B cell (primary cell): ENCODE results near the gene MTSS2.

ENCODE experiments used
- CTCF ChIP-seq: fragments of 200-600 bp; IDR thresholded peaks from one replicate; pipeline ENCODE4 v1.8.0; 2022; ENCODE audit warnings: antibody characterized with exemption, mild to moderate bottlenecking
- EZH2 ChIP-seq: IDR thresholded peaks from 2 replicates; pipeline ENCODE4 v1.6.1; 2012; ENCODE audit warnings: borderline replicate concordance, low read depth, mild to moderate bottlenecking, moderate library complexity, low read length; ENCODE audit not compliant: insufficient read depth, poor library complexity, severe bottlenecking

- TF ChIP-seq CTCF, result no peak
- no peak for TF ChIP-seq EZH2
These were observed 41.1 kb upstream of the MTSS2 start for GRCh38 chr16:70726892-70727361.
